NB4 (cell line): ENCODE results near the gene GJC1.

Experiments
- POLR2A ChIP-seq: IDR thresholded peaks from 2 replicates; pipeline ENCODE4 v1.6.1; 2011; ENCODE audit warnings: mild to moderate bottlenecking; ENCODE audit not compliant: insufficient read length; ENCODE audit errors: extremely low read depth
- TF ChIP-seq, protein P1 (sequence below): IDR thresholded peaks from one replicate; pipeline ENCODE4 v1.5.1; 2012; ENCODE audit warnings: low read depth, low read length

DNA sequence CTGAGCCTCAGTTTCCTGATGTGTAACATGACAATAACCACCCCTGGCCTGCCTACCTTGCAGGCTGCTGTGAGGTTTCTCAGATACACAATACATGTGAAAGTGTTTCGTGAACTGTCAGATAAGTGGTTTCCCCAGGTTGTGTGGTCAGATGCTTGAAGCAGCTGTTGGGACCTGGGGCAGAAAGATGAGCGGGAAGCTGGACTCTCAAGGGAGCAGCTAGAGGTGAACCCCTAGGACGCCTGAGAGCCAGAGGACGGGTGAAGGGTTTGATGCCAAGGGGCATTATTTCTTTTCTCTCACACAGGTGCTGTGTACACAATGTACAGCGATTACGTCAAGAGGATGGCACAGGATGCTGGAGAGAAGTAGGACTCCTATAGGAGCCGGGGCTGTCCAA lies 19.9 kb upstream of the GJC1 start:
- no peak for TF ChIP-seq POLR2A
- TF ChIP-seq, protein P1, sequence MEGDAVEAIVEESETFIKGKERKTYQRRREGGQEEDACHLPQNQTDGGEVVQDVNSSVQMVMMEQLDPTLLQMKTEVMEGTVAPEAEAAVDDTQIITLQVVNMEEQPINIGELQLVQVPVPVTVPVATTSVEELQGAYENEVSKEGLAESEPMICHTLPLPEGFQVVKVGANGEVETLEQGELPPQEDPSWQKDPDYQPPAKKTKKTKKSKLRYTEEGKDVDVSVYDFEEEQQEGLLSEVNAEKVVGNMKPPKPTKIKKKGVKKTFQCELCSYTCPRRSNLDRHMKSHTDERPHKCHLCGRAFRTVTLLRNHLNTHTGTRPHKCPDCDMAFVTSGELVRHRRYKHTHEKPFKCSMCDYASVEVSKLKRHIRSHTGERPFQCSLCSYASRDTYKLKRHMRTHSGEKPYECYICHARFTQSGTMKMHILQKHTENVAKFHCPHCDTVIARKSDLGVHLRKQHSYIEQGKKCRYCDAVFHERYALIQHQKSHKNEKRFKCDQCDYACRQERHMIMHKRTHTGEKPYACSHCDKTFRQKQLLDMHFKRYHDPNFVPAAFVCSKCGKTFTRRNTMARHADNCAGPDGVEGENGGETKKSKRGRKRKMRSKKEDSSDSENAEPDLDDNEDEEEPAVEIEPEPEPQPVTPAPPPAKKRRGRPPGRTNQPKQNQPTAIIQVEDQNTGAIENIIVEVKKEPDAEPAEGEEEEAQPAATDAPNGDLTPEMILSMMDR = no peak
